HK-2 (cell line): ENCODE measurements around the gene MAP3K14.
A peak's percentile ranks its signal among the peaks of the same experiment; 100 is the strongest.

Experiments used
- DNase-seq: peaks from one replicate; pipeline ENCODE4 v3.0.0-alpha.2; 2018; ENCODE audit not compliant: unreplicated experiment

The MAP3K14 gene

DNA sequence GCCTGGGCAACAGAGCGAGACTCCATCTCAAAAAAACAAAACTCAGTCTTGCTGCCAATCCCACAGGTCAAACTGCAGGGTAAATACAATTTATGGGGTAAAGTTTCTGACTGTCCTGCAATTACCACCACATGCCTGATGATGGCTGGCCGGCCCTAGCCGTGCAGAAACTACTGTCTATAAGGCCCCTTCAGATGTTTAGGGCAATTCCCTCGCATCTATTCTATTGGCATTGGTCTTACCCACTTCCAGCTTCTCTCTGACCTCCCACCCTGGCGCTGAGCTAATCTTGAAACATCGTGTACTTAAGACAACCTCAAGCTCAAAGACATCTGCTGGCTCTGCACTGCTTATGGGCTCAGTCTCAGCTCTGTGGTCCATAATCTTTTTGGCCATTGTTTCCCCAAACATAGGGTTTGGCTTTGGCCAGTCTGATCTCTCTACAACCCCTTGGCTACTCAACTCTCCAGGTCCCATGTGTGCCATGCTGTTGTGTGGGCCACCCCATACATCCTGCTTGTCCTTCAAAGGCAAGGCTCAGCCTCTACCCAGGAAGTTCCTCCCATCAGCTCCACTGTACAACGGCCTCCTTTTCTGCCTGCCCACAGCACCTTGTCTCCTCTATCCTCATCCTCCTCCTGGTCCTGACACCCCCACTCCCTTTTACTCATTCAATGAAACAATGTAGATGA lies 16.6 kb downstream of the MAP3K14 start:
- DNase-seq = no peak

- no peak for DNase-seq
These were observed 17.5 kb downstream of the MAP3K14 start for GRCh38 chr17:45299361-45299760.

GRCh38 chr17:45298546-45299285 lies 18.1 kb downstream of the MAP3K14 start:
- DNase-seq = no peak

GRCh38 chr17:45296833-45297124 lies 20.0 kb downstream of the MAP3K14 start:
- DNase-seq = no peak

DNA sequence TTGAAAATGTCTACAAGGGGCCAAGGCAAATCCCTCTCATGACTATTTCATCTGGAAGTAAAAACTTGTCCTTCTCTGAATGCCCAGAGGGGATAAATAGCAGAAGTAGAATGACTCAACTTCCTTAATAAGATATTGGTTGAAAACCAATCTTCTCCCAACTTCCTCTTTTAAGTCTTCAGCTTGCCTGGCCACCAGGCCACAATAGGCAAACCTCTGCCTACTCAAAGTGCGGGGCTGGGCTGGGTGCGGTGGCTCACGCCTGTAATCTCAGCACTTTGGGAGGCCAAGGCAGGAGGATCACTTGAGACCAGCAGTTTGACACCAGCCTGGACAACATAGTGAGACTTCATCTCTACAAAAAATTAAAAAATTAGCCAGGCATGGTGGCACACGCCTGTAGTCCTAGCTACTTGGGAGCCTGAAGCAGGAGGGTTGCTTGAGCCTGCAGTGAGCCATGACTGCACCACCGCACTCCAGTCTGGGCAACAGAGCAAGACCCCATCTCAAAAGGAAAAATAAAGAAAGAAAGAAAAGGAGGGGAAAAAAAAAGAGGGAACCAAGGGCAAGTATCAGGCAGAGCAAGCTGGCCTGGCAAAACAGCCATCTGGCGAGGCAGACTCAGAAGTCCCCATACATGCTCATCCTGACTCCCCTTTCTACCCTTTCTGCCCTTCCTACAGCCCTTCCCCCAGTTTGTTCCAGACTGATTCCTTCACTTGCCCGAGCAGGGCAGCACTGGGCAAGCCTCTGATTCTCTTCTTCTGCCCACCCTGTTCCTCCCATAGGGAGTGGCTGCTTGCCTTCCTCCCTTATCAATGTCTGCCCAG lies 20.6 kb downstream of the MAP3K14 start:
- DNase-seq = no peak

GRCh38 chr17:45294506-45294905 lies 22.3 kb downstream of the MAP3K14 start:
- DNase-seq = no peak

- DNase-seq = peak; percentile 87
These were observed 23.2 kb downstream of the MAP3K14 start for GRCh38 chr17:45293413-45294211.

DNA sequence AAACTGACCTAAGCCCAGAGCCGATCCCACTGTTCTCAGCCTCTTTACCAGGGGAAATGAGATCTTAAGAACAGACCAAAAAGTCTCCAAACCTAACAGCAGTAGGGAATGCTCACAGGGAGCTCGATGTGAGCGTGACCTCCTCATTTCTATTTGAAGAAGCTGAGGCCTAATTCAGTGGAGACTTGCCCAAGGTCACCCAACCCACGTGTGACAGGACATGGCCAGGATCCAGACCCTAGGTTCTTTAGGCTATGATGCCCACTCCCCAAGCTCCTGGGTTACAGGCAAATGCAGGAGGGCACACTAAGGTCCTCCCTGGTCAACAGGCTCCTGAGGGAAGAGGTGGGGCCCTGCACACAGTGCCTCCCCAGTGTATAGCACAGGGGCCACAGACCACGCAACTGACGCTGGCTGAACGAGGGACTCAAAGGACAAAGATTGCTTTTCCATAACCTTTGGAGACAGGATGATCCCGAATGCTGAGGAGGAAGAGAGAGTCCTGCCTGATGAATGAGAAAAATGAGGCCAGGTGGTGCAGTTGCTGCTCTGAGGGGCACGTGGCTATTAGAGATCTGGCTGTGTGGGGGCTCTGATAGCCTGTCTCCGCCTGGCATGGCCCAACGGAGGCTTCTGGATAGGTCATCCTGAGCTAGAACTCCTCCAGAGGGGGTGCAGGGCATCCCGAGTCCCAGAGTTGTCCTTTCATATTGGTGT lies 24.0 kb downstream of the MAP3K14 start:
- DNase-seq = no peak

DNA sequence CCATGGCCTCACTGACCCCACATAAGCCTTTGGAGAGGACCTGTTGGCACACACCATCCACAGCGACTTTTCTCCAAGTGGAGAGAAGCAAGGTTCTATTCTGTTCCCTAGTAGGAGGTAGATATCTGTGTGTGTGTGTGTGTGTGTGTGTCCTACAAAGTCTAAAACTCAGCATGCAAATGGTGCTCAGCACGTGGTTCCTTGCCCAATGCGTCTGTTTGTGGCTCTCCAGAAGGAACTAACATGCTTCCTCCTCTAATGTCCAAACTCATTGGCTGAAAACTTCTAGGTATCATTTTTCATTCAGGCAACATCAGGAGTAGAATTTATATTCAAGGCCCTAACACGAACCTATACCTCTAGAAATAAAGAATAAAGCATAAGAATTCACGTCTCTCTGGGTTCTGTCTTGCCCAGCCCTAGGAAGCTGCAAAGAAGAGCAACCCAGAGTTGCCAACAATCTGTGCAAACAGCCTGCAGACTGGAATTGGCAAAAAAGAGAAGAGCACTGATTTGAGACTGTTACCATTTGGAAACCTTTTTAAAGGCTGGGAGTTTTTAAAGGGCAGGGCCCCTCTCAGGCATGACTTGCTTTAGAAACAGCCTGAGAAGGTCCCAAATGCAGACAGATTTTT lies 25.5 kb downstream of the MAP3K14 start:
- no peak for DNase-seq

DNA sequence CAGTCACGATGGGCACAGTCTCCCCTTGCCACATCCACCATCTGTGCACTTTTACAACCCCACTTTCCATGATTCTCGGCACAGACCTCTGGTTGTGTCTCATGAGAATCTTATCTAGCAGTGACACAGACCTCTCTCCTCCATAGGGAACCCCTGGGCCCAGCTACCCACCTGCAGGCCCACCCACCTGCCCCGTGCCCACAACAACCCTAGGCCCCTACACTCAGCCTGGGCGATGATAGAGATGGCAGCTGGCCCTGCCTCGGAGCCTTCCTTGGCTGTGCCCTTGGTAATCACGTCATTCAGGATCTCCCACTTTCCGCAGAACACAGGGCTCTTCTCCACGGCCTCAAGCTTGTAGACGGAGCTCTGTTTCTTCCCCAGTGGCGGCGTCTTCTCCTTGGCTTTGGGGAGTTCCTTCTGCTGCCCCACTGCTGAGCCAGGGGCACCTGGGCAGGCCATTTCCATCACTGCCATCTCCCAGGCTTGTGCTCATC lies 26.5 kb downstream of the MAP3K14 start:
- DNase-seq = no peak

DNA sequence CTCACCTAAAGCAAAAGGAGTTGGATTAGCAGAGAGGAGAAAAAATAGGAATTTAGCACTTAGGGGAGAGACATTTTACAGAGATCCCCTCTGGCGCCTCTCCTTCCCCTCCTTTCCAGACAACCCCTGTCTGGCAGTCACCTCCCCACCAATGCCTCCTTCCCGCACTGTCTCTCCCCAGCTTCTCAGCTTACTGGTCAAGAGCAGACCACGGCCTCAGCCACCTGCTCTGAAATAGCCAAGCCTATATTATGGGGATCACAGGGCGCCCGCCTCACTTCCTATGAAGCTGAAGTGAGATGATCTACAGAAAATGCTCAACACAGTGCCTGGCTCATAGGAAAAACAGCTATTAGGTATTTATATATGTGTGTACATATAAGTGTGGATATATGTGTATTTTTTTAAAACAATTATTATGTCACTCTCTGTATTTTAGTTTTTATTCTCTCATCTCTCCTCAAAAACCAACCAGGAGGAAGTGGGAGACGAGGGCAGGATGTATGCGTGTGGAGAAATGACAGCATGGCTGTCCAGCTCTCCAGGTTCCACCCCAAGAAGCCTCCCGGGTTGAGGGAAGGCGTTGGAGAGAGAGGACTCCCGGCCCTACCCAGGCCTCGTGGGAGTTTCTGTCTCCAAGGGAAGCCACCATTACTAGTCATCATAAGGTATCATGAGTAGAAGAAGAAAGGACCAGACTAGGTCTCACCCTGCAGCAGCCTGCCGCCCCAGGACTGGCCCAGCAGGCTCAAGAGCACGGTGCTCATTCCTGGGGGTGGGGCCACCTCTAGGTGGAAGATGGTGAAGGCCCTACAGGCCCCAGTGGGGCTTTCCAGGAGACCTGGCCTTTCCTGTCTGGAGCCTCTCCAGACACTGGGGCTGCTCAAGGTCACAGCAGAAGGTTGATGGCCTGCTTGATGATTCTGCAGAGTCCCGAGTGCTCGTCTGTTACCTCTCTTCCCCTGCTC lies 27.2 kb downstream of the MAP3K14 start:
- DNase-seq = no peak

DNA sequence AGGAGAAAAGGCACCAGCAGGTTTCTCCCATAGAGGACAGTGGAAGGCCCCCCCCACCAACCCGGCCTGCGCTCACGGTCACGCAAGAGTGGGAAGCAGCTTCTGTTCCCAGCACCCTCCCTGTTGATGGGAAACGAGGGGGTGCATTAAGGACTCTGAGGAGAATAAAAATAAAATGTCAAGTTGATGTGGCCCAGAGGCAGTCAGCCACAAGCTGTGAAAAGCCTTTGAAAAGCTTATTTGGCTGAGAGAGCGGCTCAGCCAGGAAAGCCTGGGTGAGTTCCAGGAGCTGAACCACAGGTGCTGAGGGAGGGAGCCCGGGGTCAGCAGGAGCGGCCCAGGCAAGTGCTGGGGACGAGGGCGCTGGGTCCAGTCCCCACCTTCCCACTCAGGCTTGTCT lies 28.0 kb downstream of the MAP3K14 start:
- DNase-seq = no peak

- no peak for DNase-seq
These were observed 29.0 kb downstream of the MAP3K14 start for GRCh38 chr17:45287526-45288500.

DNA sequence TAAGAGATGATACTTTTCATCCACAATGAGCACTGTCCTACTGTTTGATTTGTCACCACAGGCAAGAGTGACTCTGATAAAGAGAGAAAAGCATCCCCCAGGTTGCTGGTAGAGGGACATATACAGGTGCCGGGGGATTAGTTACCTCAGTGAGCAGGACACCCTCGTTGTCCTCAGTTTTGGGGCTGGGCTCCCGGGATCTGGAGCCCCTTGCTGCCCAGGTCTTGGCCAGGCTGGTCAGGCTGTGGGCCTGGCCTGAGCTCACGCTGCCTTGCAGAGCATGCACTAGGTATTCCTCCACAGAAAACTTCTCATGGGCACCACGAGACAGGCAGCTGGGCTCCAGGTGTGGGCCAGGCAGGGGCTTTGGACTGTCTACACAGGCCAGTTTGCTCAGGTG lies 30.5 kb downstream of the MAP3K14 start:
- DNase-seq = no peak

DNA sequence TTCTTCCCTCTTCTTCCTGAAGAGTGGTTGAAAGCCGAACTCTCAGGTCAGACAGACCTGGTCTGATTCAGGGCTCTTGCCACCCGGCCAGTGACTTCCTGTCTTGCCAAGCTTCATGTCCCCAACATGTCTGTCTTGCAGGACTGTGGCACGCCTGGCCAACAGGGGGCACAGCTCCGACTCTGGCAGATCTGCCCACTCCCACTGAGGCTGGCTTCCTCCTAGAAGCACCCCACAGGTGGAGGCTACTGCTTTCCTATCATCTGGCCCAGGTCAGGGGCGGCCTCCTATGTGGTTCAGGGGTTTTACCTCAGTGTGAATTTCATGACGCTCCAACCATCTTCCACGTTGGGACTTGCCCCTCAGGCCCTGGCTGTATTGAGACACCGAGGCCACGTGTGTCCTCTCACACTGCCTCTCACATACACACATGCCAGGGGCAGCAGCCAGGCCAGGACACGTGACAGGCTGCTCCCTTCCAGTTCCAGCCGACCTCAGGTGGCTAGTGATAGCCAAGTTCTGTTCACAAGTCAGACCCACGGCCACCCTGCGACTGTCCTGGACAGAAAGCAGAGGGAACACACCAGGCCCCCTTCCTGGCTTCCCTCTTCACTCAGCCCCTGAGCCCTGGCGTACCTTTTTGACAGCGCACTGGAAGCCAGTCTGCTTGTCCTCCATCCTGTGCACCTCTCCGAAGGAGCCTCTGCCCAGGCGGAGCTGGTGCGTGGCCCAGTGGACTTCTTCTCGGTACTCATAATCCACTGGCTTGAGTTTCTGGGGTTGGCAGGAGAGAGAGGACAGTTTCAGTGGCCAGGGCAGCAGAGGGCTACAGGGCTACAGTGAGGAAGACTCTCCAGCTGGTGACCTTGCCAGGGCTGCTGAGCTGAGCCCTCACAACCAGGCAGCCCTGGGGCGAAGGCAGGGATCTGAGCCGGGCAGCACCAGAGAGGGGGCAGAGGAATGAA lies 32.4 kb downstream of the MAP3K14 start:
- no peak for DNase-seq

GRCh38 chr17:45283711-45284110 lies 33.1 kb downstream of the MAP3K14 start:
- DNase-seq = no peak
